Stimulated activated CD8-positive, alpha-beta memory T cell treated with anti-CD3 and anti-CD28 coated beads, Interleukin-12 subunit alpha, Interleukin-12 subunit beta, amount 100 ng/mL, for 24 hours (primary cell): Measurements from ENCODE around the gene BPGM.

Source experiments
- DNase-seq: peaks from one replicate; pipeline ENCODE4 v3.0.0-alpha.2; 2020; ENCODE audit errors: extremely low read depth

Gene BPGM

DNA sequence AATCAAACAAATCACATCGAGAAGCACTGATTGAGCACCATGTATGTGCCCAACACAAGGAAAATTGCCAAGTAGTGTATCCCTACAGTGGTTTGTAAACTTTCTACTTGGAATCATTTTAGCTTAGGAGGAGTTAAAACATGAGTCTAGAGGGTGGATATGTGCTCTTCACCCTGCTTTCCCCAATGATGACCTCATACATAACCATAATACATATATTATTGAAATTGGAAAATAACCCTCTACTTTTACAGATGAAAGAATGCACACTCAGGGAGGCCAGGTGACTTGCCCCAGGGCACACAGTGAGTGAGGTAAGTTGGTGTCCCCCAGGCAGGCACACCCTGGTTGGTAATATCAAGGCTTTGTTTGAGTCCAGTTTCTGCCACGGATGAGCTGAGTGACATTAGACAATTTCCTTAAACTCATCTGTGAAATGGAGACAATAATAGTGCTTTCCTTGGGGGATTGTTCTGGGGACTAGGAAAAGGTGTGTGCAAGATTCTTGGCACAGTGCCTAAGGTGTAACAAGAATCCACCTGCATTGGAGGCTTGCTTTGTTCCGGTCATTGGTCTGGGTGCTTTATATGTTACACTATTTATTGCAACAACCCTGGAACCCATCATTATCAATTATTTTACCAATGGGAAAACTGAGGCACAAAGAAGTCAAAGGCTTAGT, 50.7 kb downstream of the BPGM start:
- DNase-seq, result no peak

DNA sequence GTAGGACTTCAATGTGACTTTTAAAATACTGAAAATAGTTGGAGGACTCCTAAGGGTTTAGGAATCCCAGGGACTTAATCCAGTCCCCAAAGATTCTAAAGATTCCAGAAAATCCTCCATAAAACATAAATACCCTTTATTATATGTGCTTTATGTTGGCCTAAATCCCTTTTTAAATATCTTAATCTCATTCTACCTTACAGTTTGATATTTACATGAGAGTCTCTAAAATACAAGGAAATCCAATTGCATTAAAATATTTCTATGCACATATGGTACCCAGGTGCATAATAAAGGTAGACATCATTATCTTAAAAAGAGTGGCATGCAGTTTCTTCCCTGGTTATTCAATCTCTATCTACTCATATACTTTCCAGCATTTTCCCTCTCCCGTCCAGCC, 51.8 kb downstream of the BPGM start:
- no peak for DNase-seq

DNA sequence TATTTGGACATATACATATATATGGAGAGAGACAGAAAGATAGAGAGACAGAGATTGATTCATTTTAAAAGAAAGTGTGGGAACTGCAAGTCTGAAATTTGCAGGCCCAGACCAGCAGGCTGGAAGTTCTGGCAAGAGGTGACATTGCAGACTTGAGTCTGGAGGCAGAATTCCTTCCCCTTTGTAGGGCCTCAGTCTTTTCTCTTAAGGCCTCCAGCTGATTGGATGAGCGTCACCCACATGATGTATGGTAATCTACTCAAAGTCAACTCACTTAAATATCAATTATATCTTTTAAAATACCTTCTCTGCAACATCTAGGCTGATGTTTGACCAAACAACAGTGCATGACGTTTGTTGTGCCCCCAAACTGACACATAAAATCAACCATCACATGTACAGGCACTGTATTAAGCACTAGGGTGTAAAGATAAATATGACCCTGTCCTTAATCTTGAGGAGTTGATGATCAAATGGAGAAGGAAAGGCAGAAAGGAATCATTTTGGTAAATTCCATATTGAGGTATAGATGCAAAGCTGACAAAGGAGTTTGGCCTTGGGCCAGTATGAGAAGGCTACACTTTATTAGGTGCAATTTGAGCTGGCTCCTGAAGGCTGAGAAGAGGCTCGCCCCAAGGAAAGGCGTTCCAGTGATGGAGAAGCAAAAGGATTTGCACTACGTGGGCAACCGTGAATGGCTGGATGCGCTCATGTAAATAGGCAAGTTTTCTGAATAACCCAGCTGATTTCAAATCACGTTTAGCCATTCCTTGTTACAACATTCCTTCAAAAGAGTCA, 52.6 kb downstream of the BPGM start:
- DNase-seq, result no peak

DNA sequence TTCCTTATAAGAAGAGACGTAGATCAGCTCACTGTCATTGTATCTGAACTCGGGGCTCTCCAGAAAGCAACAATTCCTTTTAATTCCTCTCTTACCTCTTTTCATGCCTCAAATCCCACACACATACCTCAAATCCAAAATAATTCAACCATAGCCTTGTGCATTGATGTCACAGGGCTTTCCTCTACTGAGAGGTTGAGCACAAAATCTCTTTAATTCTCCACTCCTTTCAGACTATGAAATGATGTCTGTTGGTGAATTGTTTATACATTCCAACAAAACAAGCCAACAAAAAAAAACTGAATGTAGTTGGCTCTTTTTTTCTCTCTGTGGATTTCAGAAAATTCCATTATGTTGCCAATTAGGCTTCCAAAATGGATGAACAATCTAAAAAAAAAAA, 53.2 kb downstream of the BPGM start:
- no peak for DNase-seq

DNA sequence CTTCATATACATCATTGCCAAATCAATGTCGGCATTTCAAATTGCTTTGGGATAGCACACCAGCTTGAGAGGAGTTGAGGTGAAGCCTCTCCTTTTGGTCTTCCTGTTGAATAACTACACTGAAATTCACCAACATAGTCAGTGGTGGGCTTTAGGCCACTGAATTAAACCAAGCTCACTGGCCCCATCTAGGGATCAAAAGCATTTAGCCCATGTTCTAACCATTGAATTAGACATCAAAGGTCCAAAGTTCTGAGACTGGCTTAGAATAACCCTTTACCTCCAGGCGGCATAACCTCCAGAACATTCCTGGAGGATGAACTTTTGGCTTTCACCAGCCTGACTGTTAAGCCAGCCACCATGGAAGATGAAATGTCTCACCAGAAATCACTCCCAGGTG, 54.6 kb downstream of the BPGM start:
- DNase-seq, result no peak

DNA sequence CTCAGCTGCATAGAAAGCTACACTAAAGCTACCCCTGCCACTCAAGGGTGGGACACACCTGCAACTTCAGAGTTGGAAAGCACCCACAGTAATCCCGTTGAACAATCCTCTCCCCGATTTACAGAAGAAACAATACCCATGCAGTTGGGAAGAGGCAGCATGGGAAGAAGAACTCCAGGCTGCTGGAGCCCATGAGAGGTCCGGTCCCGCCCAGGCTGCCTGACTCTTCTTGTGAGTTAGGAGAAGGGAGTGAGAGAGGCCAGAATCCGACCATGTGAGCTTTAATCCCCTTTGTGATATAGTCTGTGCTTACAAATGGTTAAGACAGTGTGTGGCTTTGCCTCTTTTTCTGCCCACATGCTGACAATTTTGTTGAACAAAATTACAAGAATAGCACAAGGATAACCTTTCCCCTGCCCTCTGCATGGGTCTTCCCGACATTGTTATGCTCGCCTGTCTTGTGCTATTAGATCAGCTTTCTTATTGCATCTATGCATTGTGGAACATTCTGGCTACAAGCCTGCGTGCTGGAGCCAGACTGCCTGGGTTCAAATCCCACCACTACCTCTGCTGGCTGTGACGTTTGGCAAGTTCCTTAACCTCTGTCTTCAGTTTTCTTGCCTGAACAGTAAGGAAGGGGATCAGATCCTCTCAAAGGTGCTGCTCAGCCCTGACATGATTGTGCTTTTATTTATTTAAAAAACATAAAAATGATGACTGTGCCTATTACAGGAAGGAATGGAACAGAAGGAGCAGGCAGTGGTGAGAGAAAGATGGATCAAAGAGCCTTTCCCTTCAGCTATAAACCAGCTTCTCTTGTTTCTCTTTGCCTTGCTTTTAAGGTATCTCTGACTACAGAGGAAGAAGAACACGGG, 56.0 kb downstream of the BPGM start:
- DNase-seq, result no peak

DNA sequence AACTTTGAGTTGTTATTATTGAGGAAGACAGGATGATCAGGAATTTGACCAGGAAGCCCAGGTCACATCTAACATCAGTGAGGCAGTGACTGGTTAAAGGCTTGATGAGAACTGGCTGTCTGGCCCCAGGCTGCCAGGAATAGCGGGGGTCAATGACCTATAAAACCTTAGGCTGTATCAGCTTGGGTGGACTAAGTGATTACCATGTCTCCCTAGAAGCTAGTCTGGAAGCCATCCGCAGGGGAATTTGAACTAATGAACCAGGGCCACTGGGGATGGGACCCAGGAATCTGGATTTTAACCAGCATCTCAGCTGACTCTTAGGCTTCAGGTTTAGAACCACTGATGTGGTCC, 56.6 kb downstream of the BPGM start:
- no peak for DNase-seq

DNA sequence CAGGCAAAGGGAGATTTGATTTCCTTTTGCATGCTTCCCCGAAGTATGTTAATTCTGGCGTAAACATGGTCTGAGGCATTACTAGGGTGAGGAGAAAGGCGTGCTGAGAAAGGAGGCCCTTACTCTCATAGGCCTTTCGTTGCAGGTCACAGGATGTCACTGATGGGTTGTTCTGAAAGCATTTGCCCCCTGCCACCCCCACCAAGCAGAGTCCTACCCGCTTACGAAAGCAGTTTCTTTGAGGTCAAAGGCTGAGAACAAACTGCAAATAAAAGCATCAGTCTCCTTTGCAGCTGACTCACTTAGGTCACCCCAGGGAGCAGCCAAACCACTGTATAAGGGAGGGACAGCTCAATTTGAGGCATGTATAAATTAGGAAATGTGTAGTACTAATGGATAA, 57.1 kb downstream of the BPGM start:
- DNase-seq, result no peak

DNA sequence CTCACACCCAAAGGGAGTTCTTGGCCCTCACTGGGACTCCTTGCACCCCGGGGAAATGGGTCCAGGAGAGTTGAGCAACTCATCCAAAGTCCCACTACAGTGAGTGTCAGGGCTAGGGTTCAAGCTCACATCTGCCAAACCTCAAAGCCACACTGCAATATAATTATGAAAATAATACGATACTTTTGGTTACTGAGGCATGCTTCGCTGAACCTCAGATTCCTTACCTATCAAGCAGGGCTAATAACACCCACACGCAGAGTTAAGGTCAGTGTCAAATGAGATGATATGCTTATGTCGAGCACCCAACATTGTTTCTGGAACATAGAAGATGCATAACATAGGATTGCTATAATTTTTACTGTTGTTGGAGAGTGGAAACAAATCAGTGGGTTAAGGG, 58.2 kb downstream of the BPGM start:
- no peak for DNase-seq

DNA sequence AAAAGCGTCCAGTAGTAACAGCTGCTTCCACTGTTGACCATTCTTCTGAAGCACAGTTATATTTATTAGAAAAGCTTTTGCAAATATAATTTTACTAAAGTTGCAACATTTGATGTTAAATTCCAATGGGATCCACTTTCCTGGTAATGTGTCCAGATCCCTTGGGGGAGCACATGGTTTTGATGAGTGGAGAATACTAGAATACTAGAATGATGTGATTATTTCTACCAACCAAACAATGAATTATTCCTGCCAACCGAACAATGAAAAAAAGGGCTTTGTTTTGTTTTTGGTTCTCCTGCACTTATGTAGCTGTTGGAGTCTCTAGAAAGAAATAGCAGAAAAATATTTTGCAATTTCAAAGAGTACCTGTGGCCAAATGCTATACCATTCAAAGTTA, 59.1 kb downstream of the BPGM start:
- no peak for DNase-seq

DNA sequence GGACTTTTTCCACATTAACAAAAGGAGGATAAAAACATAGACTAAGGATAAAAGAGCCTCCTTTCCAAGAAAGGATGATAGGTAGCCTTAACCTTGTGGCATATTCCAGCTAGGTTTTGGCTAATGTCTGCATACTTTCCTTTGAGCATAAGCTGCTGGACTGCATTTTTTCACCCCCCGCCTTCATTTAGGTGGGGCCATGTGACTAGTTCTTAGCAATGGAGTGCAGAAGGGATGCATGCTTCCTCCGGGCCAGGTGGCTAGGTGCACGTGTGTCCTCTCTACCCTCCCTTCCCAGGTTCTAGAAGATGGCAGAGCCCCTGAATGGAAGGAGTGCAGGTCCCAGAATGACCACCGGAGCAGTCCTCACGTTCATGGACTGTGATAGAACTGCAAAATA, 59.8 kb downstream of the BPGM start:
- DNase-seq, result no peak

DNA sequence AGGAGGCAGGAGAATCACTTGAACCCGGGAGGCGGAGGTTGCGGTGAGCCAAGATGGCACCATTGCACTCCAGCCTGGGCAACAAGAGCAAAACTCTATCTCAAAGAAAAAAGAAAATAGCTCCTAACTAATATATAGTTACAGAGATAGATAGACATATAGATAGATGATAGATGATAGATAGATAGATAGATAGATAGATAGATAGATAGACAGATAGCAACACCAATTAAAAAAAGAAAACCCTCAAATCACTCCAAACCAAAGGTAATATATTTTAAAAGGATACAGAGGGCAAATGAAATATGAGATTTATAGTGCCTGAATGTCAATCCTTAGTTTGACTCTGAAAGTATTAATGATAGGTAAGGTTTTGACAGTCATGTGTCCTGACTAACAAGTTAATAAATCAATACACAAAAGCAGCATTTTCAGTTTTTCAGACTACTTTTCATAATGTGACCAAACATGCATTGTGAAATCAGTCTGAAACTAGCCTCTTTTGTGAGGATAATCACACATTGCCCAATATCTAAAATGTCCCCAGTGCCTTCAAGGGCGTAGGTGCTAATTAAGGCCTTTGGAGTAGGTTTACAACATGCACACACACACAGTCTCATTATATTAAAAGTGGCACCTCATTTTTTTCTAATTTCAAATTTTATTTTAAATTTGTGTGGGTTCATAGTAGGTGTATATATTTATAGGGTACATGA, 61.2 kb downstream of the BPGM start:
- no peak for DNase-seq

DNA sequence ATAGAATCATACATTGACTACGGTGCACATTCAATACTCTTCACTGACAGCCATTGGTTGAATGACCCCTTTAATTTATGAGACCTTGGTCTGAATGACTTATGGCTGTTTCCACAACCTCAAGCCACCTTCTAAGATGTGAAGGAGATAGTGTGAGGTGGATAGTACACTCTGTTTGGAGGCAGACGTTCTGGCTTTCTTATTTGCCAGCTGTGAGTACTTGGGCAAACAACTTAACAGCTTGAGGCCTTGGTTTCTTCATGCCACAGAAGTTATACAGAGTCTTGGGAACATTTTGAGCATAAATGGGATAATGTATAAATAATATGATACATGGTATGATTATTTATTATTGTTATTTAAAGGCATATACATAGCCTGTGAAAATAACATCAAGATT, 62.0 kb downstream of the BPGM start:
- DNase-seq, result no peak

DNA sequence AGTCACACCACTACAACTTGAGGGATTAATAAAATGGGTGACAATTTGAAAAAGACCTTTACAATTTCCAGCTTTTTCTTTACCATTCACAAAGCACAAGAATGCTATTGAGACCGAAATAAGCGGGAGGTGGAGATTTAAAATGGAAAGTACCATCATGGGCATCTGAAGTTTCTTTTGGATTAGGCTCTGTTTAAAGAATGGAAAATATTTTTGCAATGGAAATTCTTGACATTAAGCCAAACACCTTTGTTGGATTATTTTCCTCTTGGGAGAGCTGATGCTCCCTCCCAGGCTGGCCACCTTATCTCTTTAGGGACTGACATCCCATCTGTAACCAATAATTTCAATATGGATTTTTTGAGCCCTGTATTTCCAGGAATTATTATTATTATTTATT, 62.5 kb downstream of the BPGM start:
- no peak for DNase-seq

DNA sequence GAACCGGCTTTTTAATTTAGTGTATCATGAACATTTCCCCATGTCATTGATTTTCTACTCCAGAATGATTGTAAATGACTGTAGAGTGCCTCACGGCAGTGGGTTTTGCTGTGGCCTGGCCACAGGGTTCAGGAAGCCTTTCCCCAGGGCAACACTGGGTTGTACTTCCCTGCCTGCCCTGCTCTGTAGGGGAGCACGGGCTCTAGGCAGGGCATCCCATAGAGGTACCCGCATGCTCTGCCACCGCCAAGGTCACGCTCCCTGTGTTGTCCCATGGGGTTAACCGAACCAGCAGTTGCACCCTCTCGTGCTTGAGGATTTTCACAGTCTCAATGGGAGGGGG, 63.8 kb downstream of the BPGM start:
- no peak for DNase-seq

DNA sequence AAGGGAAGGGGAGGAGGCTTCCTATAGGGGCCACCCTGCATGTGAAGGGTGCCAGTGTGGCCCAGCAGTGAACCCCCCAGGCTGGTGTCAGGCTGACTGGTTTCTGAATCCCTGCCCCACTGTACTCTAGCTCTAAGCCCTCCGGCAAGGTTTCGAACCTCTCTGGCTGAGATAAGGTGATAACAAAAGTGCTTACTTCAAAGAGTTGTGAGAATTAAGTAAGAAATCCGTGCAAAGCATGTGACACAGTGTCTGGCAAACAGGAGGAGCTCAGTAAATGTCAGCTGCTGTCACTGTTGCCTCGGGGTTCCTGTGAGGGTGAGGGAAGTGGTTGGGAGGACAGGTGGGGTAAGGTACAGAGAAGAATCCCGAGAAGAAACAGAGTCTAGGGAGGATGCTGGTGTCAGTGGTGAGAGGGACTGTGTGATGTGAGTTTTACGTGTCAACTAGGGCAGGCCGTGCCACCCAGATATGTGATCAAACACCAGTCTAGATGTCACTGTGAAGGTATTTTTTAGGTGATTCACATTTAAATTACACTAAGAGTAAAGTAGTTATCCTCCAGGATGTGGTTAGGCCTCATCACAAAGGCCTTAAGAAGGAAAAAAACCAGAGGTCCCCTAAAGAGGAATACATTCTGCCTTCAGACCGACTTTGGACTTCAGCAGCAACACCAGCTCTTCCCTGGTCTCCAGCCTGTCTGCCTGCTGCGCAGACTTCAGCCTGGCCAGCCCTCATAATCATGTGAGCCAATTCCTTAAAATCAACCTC, 64.4 kb downstream of the BPGM start:
- no peak for DNase-seq

DNA sequence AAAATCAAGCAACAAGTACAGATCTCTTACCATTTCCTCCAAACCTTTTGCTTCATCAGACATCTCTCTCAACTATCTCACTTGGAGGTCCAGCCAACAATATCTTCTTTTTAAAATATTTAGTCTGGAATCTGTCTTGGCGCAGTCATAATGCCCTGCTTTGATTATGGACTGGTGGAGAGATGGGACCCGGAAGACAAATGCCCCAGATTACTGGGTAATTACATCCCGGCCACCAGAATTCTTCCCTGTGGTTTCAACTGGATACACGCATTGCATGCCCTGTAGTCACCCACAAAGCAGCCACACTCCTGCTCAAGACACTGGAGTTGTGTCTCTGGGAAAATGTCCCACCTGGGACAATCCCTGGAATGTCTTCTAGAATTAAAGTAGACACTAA, 65.5 kb downstream of the BPGM start:
- no peak for DNase-seq

DNA sequence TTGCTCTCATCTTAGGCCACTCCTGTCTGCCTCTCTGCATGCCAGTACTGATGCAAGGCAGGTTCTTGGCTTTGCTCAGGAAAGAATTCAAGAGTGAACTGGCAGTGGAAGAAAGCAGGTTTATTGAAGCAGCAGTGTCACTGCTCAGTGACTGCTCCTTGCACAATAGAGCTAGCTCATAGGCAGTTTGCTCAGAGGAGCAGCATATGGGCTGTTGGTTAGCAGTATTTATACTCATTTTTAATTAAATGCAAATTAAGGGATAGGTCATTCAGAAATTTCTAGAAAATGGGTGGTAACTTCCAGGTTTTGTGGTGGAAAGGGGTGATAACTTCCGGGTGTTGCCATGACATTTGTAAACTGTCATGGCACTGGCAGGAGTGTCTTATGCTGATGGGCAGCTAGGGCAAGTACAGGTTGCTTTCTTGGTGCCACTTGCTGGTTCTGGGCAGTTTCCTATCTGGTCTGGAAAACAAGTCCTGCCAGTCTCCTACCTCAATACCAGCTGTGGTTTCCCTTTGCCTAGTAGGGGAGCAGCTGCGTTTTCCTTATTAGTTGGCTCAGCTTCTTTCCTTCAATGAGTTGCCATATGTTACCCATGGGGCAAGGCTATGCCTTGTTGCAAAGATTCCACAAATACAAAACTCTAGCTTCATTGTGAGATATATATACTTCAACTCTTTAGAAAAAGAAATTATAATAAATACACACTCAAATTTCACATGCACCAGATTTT, 68.0 kb downstream of the BPGM start:
- no peak for DNase-seq

DNA sequence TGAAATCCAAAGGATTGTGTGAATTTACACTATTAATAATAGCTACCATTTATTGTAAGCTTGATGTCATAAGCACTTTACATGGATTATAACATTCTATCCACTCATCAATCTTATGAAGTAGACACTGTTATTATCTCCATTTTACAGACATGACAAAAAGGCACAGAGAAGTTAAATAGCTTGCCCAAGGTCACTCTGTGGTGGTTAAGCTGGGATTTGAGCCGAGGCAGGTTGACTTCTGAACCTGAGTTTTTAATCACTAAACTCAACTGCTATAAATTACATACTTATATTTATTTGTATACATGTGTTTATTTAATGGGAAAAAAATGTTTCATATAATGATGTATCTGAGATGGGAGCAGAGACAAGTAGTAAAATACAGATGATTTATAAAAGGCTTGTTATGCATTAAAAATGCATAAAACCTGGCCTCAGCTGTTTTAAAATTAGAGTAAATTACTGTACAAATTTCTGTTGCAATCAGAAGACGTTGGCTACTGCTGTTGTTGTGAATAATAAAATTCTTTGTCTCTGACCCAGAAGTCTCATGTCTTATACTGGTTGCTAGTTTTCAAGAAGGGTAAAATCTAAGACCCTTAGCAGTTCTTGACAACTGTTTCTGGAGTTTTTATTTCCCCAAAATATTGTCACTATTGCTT, 71.7 kb downstream of the BPGM start:
- no peak for DNase-seq
